HepG2 (cell line): ENCODE data around the gene IQCN. TPM values are rescaled to one million over a fixed set of nuclear protein-coding genes. Genes with fewer than 3 reads are reported as not detected.

Experiments
- ATAC-seq: fragments of 200-7000 bp; cut with Tn5 transposase; 3 replicates; pipeline ENCODE4 v1.9.1; 2020; ENCODE audit warnings: mild to moderate bottlenecking, moderate library complexity
- BruUV-seq: library from RNA; stranded (reverse); fragments of 400-500 nt; replicated peaks from 2 replicates; lab custom pipeline; 2021; lab: Mats Ljungman, UMichigan
- CTCF ChIA-PET: fragments of 300-600 bp; formaldehyde crosslinking; extraction: SDS; loops from one replicate; lab custom pipeline; 2021; ENCODE audit warnings: low total read pairs, inconsistent platforms, low intra/inter-chr PET ratio; lab: Yijun Ruan, JAX
- POLR2A ChIA-PET: fragments of 350-600 bp; sonication (Branson Sonifier 250); formaldehyde crosslinking; loops from one replicate; lab custom pipeline; 2020; ENCODE audit warnings: antibody characterized with exemption, inconsistent platforms; lab: Yijun Ruan, JAX
- DNase-seq: peaks from one replicate; pipeline ENCODE4 v3.0.0-alpha.2; 2015; ENCODE audit warnings: low spot score
- FAIRE-seq: peaks from 3 replicates; lab custom pipeline; 2011; peaks lifted over from hg19 to GRCh38; lab: Jason Lieb, UNC
- H2AFZ ChIP-seq: one replicate; pipeline ENCODE4 v1.6.1; 2011; ENCODE audit warnings: low read length, inconsistent platforms
- H3K27ac ChIP-seq: fragments of 300-600 bp; 3 replicates; pipeline ENCODE4 v1.8.0; 2011; ENCODE audit warnings: mixed run types, mild to moderate bottlenecking, mixed read lengths, low read length, inconsistent platforms; ENCODE audit not compliant: insufficient read depth; ENCODE audit errors: extremely low read length
- H3K27me3 ChIP-seq, 2 experiments: fragments of 200-600 bp in 1 of 2; 2 replicates in 1 of 2; 3 replicates in 1 of 2; pipeline versions ENCODE4 v1.6.0 to v1.8.0; 2011; ENCODE audit warnings: low read length in 2 of 2, mild to moderate bottlenecking in 2 of 2, moderate library complexity in 2 of 2, inconsistent platforms in 1 of 2; ENCODE audit not compliant: insufficient read depth in 2 of 2, control insufficient read depth in 1 of 2
- H3K36me3 ChIP-seq, 2 experiments: fragments of 200-600 bp in 1 of 2; replicated peaks in 1 of 2; 2 replicates in 1 of 2; 3 replicates in 1 of 2; pipeline versions ENCODE4 v1.5.1 to v1.8.0; 2011; ENCODE audit warnings: low read length in 2 of 2, inconsistent platforms in 1 of 2; ENCODE audit not compliant: insufficient read depth in 2 of 2, control insufficient read depth in 1 of 2
- H3K4me1 ChIP-seq: 2 replicates; pipeline ENCODE4 v1.5.1; 2012; ENCODE audit warnings: low read length, inconsistent platforms; ENCODE audit not compliant: insufficient read depth
- H3K4me2 ChIP-seq: 2 replicates; pipeline ENCODE4 v1.6.0; 2011; ENCODE audit warnings: low read depth, low read length, inconsistent platforms
- H3K4me3 ChIP-seq, 3 experiments: fragments of 200-600 bp in 1 of 3; sonication (generic), shearing (Covaris generic) in 1 of 3; replicated peaks in 1 of 3; 2 replicates each; pipeline ENCODE4 v1.5.1; 2011 to 2016; ENCODE audit warnings: low read length in 3 of 3, inconsistent platforms in 2 of 3, low read depth in 2 of 3, mild to moderate bottlenecking in 2 of 3, control low read depth in 1 of 3, mixed read lengths in 1 of 3; ENCODE audit not compliant: insufficient read depth in 1 of 3
- H3K79me2 ChIP-seq: one replicate; pipeline ENCODE4 v1.6.1; 2011; ENCODE audit warnings: low read length, inconsistent platforms; ENCODE audit not compliant: insufficient read depth
- H3K9ac ChIP-seq: 2 replicates; pipeline ENCODE4 v1.6.0; 2011; ENCODE audit warnings: mild to moderate bottlenecking, low read depth, low read length, inconsistent platforms; ENCODE audit not compliant: insufficient read depth
- H3K9me3 ChIP-seq: 2 replicates; pipeline ENCODE4 v1.5.1; 2012; ENCODE audit warnings: mild to moderate bottlenecking, low read length
- H4K20me1 ChIP-seq: 2 replicates; pipeline ENCODE4 v1.6.0; 2011; ENCODE audit warnings: inconsistent platforms, mild to moderate bottlenecking, low read length, moderate library complexity; ENCODE audit not compliant: insufficient read depth
- ESRRA ChIP-seq: sonication (generic); formaldehyde crosslinking; IDR thresholded peaks from 2 replicates; pipeline ENCODE4 v1.5.1; 2020; ENCODE audit warnings: mild to moderate bottlenecking, low read depth, missing genetic modification reagents
- RAD21 ChIP-seq: fragments of 450-650 bp; formaldehyde crosslinking; IDR thresholded peaks from 2 replicates; pipeline ENCODE4 v1.5.0; 2020; ENCODE audit warnings: mild to moderate bottlenecking
- SATB2 ChIP-seq: sonication (generic); formaldehyde crosslinking; IDR thresholded peaks from 2 replicates; pipeline ENCODE4 v1.5.0; 2020; ENCODE audit warnings: missing genetic modification reagents
- ZFP37 ChIP-seq: sonication (generic); formaldehyde crosslinking; IDR thresholded peaks from 2 replicates; pipeline ENCODE4 v1.4.0; 2020; ENCODE audit warnings: missing genetic modification reagents, borderline replicate concordance
- ZKSCAN1 ChIP-seq: fragments of 150-350 bp; IDR thresholded peaks from 2 replicates; pipeline ENCODE4 v1.6.1; 2014; ENCODE audit warnings: low read length
- ZNF205 ChIP-seq: IDR thresholded peaks from 2 replicates; pipeline ENCODE4 v1.6.1; 2018; ENCODE audit warnings: missing biosample characterization, missing genetic modification reagents
- WGBS: methylation state at CpG from one replicate; pipeline ENCODE4 v1.1.6; 2017; ENCODE audit warnings: low lambda C conversion rate; 5-methylcytosine and 5-hydroxymethylcytosine counted together
- in situ Hi-C: cut with HindIII; loops from 2 replicates; pipeline ENCODE4 v1.10.0; 2017; ENCODE audit warnings: low pct_unique_long_range_greater_than_20kb; ENCODE audit not compliant: extremely low pct_ligation_motif_present
- intact Hi-C: fragments of 100-400 bp; cut with micrococcal nuclease; formaldehyde crosslinking; loops from one replicate; pipeline ENCODE4 v1.10.0; 2022; ENCODE audit not compliant: unreplicated experiment
- polyA plus RNA-seq, 8 experiments: library from polyadenylated mRNA; depleted of rRNA in 3 of 8; stranded (reverse) in 7 of 8; unstranded in 1 of 8; fragments of >200 nt; fragmentation: Illumina TruSeq in 4 of 8; extraction: Trizol in 4 of 8; gene quantifications; 2 replicates each; pipeline versions ENCODE4 v1.2.1 to v1.2.3, GENCODE V29; 2011 to 2016; ENCODE audit warnings: low read depth in 4 of 8, missing spikeins in 1 of 8, mixed read lengths in 1 of 8; ENCODE audit not compliant: insufficient read depth in 1 of 8
- total RNA-seq, 5 experiments: library from RNA; depleted of rRNA; stranded (reverse); fragments of >200 nt; fragmentation: Illumina TruSeq; extraction: Trizol; gene quantifications; 2 replicates each; pipeline ENCODE4 v1.2.3, GENCODE V29; 2016; ENCODE audit warnings: low read depth in 1 of 5
- TF ChIP-seq, protein P1 (sequence below): sonication (generic); formaldehyde crosslinking; IDR thresholded peaks from 2 replicates; pipeline ENCODE4 v1.5.1; 2020; ENCODE audit warnings: mild to moderate bottlenecking, missing genetic modification reagents, moderate library complexity
- TF ChIP-seq, protein P2 (sequence below): sonication (generic); formaldehyde crosslinking; IDR thresholded peaks from 2 replicates; pipeline ENCODE4 v1.5.0; 2020; ENCODE audit warnings: mild to moderate bottlenecking, missing genetic modification reagents, borderline replicate concordance
- TF ChIP-seq, protein P3 (sequence below): IDR thresholded peaks from 2 replicates; pipeline ENCODE4 v1.6.1; 2012; ENCODE audit warnings: low read depth, low read length, improper control_type of control experiment

The IQCN gene
- total and polyA plus RNA-seq, 2 of the 13 experiments (the other 11 are each of a cell fraction or from before 2014, with no cell fraction given), result 0.04 to 0.18 TPM

DNA sequence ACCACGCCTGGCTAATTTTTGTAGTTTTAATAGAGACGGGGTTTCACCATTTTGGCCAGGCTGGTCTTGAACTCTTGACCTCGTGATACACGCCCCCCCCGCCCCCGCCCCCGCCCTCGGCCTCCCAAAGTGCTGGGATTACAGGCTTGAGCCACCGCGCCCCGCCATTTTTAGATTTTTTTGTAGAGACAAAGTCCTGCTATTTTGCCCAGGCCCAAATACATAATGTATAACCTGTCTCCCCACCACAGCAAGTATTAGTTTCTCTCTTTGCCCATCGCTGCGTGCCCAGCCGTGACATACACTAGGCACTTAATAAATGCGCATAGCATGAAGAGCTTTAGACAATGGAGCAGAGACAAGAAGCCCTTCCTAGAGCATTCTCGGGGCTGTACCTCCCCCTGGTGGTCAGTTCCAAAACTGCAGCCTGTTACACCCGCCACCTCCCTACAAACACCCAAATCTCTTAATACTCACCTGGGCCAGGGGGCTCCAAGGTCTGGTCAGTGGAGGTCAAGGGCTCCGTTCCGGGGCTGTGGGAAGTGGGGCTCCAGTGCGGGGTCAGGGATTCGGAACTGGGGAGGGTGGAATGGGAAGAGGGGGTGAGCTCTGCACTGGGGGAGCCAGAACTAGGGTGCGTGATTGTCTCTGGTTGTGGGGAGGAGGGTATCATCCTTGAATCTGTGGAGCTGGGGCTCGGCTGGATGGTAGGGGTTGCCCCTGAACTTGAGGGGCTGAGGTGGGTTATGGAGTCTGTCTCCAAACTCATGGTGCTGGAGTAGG, 22.5 kb downstream of the IQCN start (continued):
- TF ChIP-seq, protein P1, sequence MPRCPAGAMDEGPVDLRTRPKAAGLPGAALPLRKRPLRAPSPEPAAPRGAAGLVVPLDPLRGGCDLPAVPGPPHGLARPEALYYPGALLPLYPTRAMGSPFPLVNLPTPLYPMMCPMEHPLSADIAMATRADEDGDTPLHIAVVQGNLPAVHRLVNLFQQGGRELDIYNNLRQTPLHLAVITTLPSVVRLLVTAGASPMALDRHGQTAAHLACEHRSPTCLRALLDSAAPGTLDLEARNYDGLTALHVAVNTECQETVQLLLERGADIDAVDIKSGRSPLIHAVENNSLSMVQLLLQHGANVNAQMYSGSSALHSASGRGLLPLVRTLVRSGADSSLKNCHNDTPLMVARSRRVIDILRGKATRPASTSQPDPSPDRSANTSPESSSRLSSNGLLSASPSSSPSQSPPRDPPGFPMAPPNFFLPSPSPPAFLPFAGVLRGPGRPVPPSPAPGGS (CRISPR knock-in tag), result no peak
- TF ChIP-seq SATB2 (CRISPR knock-in tag) (no peak), RAD21 (CRISPR knock-in tag) (peak; percentile 91)
- TF ChIP-seq, protein P2, sequence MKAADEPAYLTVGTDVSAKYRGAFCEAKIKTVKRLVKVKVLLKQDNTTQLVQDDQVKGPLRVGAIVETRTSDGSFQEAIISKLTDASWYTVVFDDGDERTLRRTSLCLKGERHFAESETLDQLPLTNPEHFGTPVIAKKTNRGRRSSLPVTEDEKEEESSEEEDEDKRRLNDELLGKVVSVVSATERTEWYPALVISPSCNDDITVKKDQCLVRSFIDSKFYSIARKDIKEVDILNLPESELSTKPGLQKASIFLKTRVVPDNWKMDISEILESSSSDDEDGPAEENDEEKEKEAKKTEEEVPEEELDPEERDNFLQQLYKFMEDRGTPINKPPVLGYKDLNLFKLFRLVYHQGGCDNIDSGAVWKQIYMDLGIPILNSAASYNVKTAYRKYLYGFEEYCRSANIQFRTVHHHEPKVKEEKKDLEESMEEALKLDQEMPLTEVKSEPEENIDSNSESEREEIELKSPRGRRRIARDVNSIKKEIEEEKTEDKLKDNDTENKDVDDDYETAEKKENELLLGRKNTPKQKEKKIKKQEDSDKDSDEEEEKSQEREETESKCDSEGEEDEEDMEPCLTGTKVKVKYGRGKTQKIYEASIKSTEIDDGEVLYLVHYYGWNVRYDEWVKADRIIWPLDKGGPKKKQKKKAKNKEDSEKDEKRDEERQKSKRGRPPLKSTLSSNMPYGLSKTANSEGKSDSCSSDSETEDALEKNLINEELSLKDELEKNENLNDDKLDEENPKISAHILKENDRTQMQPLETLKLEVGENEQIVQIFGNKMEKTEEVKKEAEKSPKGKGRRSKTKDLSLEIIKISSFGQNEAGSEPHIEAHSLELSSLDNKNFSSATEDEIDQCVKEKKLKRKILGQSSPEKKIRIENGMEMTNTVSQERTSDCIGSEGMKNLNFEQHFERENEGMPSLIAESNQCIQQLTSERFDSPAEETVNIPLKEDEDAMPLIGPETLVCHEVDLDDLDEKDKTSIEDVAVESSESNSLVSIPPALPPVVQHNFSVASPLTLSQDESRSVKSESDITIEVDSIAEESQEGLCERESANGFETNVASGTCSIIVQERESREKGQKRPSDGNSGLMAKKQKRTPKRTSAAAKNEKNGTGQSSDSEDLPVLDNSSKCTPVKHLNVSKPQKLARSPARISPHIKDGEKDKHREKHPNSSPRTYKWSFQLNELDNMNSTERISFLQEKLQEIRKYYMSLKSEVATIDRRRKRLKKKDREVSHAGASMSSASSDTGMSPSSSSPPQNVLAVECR, result no peak

DNA sequence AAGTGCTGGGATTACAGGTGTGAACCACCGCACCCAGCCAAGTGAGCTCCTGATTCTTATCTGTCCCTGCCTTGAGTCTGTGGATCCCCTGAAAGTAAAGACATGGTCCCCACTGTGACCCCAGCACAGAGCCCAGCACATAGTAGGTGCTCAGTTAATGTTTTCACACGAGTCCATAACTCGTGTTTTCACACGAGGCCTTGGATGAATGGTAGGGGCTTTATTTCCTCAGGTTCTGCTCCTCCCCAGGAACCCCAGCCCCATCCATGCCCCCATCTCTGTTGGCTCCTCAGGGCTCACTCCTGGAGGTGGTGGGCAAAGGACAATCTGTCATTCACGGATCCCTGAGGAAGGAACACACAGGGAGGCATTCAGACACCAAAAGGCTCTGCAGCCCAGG, 24.4 kb downstream of the IQCN start:
- no peak for FAIRE-seq
- peaks cover 19% of the 10 kb centered on the region for H3K4me1 ChIP-seq
- H3K27ac ChIP-seq, result no peak overlapping the region
- POLR2A ChIA-PET, result no interaction called here
- no peak overlapping the region for H2AFZ ChIP-seq
- H3K27me3 ChIP-seq, result peaks cover 0 to 9% of the 10 kb centered on the region in 2 experiments; a peak in 2 of 5 replicates
- no peaks in the 10 kb centered on the region for H3K79me2 ChIP-seq
- H4K20me1 ChIP-seq, result no peaks in the 10 kb centered on the region
- CTCF ChIA-PET, result interaction anchor here (3.3 kb wide), 1 partner anchor 42 kb away, joined by 38 read pairs; no protein-coding TSS in a partner anchor
- intact Hi-C loops, result no loop called here
- H3K4me3 ChIP-seq, result no peak overlapping the region
- no peak for ATAC-seq
- H3K9ac ChIP-seq, result no peak overlapping the region
- TF ChIP-seq ZKSCAN1, result peak; percentile 51; the same call in 1 of the 2 replicates
- no peak for TF ChIP-seq ZNF205 (CRISPR knock-in tag)
- TF ChIP-seq ESRRA, result no peak
- no peak for TF ChIP-seq ZFP37 (CRISPR knock-in tag)
- TF ChIP-seq, protein P3, sequence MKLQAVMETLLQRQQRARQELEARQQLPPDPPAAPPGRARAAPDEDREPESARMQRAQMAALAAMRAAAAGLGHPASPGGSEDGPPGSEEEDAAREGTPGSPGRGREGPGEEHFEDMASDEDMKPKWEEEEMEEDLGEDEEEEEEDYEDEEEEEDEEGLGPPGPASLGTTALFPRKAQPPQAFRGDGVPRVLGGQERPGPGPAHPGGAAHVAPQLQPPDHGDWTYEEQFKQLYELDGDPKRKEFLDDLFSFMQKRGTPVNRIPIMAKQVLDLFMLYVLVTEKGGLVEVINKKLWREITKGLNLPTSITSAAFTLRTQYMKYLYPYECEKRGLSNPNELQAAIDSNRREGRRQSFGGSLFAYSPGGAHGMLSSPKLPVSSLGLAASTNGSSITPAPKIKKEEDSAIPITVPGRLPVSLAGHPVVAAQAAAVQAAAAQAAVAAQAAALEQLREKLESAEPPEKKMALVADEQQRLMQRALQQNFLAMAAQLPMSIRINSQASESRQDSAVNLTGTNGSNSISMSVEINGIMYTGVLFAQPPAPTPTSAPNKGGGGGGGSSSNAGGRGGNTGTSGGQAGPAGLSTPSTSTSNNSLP, result no peak
- in situ Hi-C loops, result loop anchor here (5.0 kb wide), 1 partner anchor 43 kb away; no protein-coding TSS in a partner anchor
- H3K4me2 ChIP-seq, result no peak overlapping the region
- 33% methylated on average over 3 of the region's 5 CpGs for WGBS
- no TSS peak for BruUV-seq
- no peak for DNase-seq
- no peaks in the 10 kb centered on the region for H3K9me3 ChIP-seq
- no peaks in the 10 kb centered on the region for H3K36me3 ChIP-seq
